ENCODE measurements around the gene TINAG. TPM values are rescaled to one million over a fixed set of nuclear protein-coding genes. Genes with fewer than 3 reads are reported as not detected.

TINAG gene
- polyA plus RNA-seq, 4 donors: 13.4 to 31.6 (median 18.5) TPM

DNA sequence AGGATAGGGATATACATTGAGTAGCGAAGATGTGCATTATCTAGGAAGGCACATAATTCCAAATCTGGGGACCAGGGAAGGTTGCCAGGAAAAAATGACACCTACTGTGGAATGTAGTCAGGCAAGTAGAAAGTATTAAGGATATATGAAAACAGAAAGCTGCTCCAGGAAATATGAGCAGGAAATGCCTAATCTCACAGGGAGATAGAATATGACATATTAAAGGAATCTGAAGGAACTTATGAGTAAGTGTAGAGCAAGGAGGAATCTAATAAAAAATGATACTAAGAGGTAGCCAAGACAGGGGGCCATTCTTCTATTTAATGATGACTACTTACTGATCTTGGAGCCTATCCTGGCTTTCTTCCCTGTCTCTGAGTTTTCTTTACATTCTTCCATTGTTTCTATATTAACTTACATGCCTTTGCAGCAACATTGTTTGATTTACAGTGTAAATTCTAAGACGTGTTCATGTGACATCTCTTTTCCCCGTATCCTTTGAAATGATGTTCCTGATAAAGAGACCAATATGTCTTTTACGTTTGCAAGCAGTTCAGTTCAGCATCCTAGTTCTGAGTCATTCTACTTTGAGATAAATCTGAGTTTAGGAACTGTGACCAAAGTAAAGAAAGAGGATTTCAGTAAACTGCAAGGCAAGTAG is 58.6 kb downstream of the TINAG start:
- H3K4me3 ChIP-seq (ENCODE audit: low read depth in 1 of 3, low read length in 3 of 3): no peak overlapping the region
- 73 to 76% (median 75%) methylated on average over 4 of the region's 4 CpGs for WGBS, 3 donors
- H3K27ac ChIP-seq (ENCODE audit: low read depth in 1 of 3, low read length in 2 of 3): no peak overlapping the region
- H3K9me3 ChIP-seq (ENCODE audit: control insufficient read depth in 2 of 2, insufficient read depth in 1 of 2, low read depth in 1 of 2, low read length in 1 of 2): no peaks in the 10 kb centered on the region
- H3K4me1 ChIP-seq (ENCODE audit: control insufficient read depth in 3 of 3, insufficient read depth in 2 of 3, low read depth in 1 of 3, low read length in 2 of 3): no peaks in the 10 kb centered on the region
- FAIRE-seq (no peak), DNase-seq (no peak)
- H3K36me3 ChIP-seq (ENCODE audit: control insufficient read depth in 3 of 3, insufficient read depth in 2 of 3, low read depth in 1 of 3, low read length in 3 of 3): no peaks in the 10 kb centered on the region
- no peaks in the 10 kb centered on the region for H3K27me3 ChIP-seq (ENCODE audit: control insufficient read depth in 3 of 3, insufficient read depth in 3 of 3, low read length in 3 of 3)

DNA sequence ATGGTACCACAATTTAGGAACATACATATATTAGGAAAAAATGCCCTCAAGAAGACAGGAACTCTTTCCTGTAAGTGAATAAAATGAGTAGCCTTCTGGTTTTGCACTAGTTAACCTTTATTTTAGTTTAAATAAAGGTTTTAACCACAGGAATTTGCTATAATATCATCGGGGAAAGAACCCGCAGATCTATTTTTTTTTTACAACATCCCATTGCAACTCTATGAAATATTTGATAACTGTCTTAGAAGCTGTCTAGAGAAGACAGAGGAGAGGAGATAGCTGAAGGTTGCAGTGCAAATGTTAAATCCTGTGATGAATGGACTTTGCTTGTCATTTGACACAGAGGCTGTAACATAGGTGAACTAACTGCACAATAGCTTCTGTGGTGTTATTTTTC is 69.5 kb downstream of the TINAG start:
- H3K36me3 ChIP-seq (ENCODE audit: control insufficient read depth in 3 of 3, insufficient read depth in 2 of 3, low read depth in 1 of 3, low read length in 3 of 3): no peaks in the 10 kb centered on the region
- no peaks in the 10 kb centered on the region for H3K4me1 ChIP-seq (ENCODE audit: control insufficient read depth in 3 of 3, insufficient read depth in 2 of 3, low read depth in 1 of 3, low read length in 2 of 3)
- no peak overlapping the region for H3K4me3 ChIP-seq (ENCODE audit: low read depth in 1 of 3, low read length in 3 of 3)
- H3K27me3 ChIP-seq (ENCODE audit: control insufficient read depth in 3 of 3, insufficient read depth in 3 of 3, low read length in 3 of 3): no peaks in the 10 kb centered on the region
- WGBS, 3 donors: 87 to 93% (median 88%) methylated on average over 2 of the region's 2 CpGs
- DNase-seq (no peak), FAIRE-seq (no peak)
- H3K27ac ChIP-seq (ENCODE audit: low read depth in 1 of 3, low read length in 2 of 3): no peak overlapping the region
- H3K9me3 ChIP-seq (ENCODE audit: control insufficient read depth in 2 of 2, insufficient read depth in 1 of 2, low read depth in 1 of 2, low read length in 1 of 2): no peaks in the 10 kb centered on the region

DNA sequence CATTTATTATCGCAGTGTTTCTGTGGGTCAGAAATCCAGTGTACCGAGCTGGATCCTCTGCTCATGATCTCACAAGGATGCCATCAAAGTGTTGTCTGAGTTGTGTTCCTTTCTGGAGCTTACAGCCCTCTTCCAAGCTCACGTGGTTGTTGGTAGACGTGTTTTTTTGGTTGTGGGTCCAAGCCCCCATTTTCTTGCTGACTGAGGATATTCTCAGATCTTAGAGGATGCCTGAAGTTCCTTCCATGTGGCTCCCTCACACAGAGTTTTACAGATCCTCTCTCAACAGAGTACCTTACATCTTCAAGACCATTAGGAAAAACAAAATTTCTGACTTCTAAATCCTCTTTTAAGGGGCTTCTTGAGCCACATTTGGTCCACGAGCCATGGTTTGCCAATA is 78.1 kb downstream of the TINAG start:
- DNase-seq (no peak), FAIRE-seq (no peak)
- H3K27ac ChIP-seq (ENCODE audit: low read depth in 1 of 3, low read length in 2 of 3): no peak overlapping the region
- H3K4me1 ChIP-seq (ENCODE audit: control insufficient read depth in 3 of 3, insufficient read depth in 2 of 3, low read depth in 1 of 3, low read length in 2 of 3): no peaks in the 10 kb centered on the region
- 83 to 95% (median 86%) methylated on average over 5 of the region's 5 CpGs for WGBS, 3 donors
- no peaks in the 10 kb centered on the region for H3K27me3 ChIP-seq (ENCODE audit: control insufficient read depth in 3 of 3, insufficient read depth in 3 of 3, low read length in 3 of 3)
- peaks cover 0 to 3% (median 0%) of the 10 kb centered on the region in 3 donors for H3K36me3 ChIP-seq (ENCODE audit: control insufficient read depth in 3 of 3, insufficient read depth in 2 of 3, low read depth in 1 of 3, low read length in 3 of 3)
- H3K9me3 ChIP-seq (ENCODE audit: control insufficient read depth in 2 of 2, insufficient read depth in 1 of 2, low read depth in 1 of 2, low read length in 1 of 2): no peaks in the 10 kb centered on the region
- H3K4me3 ChIP-seq (ENCODE audit: low read depth in 1 of 3, low read length in 3 of 3): no peak overlapping the region

DNA sequence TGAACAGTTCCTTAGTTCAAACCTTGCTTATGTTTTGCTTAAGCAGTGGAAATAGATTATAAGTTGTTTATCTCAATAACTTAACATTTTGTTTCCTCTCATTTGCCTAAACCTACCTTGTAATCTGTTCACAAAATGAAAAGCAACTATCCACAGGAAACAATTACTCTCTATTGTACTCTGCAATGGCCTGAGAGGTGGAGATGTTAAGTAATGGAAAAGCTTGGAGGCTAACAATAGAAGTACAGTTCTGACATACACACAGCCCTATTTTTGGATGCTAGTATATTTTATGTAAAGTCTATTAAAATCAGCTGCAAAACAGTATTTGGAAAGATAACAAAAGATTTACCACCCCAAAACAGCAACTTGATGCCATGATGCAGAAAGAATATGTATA is 82.1 kb downstream of the TINAG start:
- Histone ChIP-seq H3K27ac (ENCODE audit: low read depth in 1 of 3, low read length in 2 of 3) (no peak overlapping the region), H3K27me3 (ENCODE audit: control insufficient read depth in 3 of 3, insufficient read depth in 3 of 3, low read length in 3 of 3) (no peaks in the 10 kb centered on the region), H3K9me3 (ENCODE audit: control insufficient read depth in 2 of 2, insufficient read depth in 1 of 2, low read depth in 1 of 2, low read length in 1 of 2) (peaks cover 0 to 6% of the 10 kb centered on the region in 2 donors), H3K4me3 (ENCODE audit: low read depth in 1 of 3, low read length in 3 of 3) (no peak overlapping the region), H3K4me1 (ENCODE audit: control insufficient read depth in 3 of 3, insufficient read depth in 2 of 3, low read depth in 1 of 3, low read length in 2 of 3) (no peaks in the 10 kb centered on the region), H3K36me3 (ENCODE audit: control insufficient read depth in 3 of 3, insufficient read depth in 2 of 3, low read depth in 1 of 3, low read length in 3 of 3) (peaks cover 0 to 3% (median 0%) of the 10 kb centered on the region in 3 donors)
- no peak for DNase-seq
- FAIRE-seq: no peak

DNA sequence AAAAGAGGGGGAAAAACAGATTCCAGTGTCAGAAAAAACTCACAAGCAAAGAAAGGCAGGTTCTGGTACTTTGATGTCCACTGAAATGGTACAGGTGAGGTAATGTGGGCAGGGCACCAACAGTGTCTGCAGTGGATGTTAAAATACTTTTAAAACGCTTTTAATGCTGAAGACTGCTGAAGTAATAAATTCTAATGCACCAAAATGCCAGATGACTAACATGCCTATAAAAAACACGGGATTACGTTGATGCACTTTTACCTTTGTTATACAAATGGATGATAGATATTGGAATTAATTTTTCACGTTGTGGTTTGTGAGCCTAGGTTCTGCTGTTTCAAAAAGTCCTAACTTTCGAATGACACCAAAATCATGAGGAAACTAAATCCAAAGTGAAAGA is 83.3 kb downstream of the TINAG start:
- no peak overlapping the region for H3K27ac ChIP-seq (ENCODE audit: low read depth in 1 of 3, low read length in 2 of 3)
- peaks cover 0 to 6% of the 10 kb centered on the region in 2 donors for H3K9me3 ChIP-seq (ENCODE audit: control insufficient read depth in 2 of 2, insufficient read depth in 1 of 2, low read depth in 1 of 2, low read length in 1 of 2)
- no peaks in the 10 kb centered on the region for H3K27me3 ChIP-seq (ENCODE audit: control insufficient read depth in 3 of 3, insufficient read depth in 3 of 3, low read length in 3 of 3)
- FAIRE-seq (no peak), DNase-seq (no peak)
- H3K4me3 ChIP-seq (ENCODE audit: low read depth in 1 of 3, low read length in 3 of 3): no peak overlapping the region
- 74 to 82% (median 77%) methylated on average over 5 of the region's 5 CpGs for WGBS, 3 donors
- no peaks in the 10 kb centered on the region for H3K4me1 ChIP-seq (ENCODE audit: control insufficient read depth in 3 of 3, insufficient read depth in 2 of 3, low read depth in 1 of 3, low read length in 2 of 3)
- no peaks in the 10 kb centered on the region for H3K36me3 ChIP-seq (ENCODE audit: control insufficient read depth in 3 of 3, insufficient read depth in 2 of 3, low read depth in 1 of 3, low read length in 3 of 3)

DNA sequence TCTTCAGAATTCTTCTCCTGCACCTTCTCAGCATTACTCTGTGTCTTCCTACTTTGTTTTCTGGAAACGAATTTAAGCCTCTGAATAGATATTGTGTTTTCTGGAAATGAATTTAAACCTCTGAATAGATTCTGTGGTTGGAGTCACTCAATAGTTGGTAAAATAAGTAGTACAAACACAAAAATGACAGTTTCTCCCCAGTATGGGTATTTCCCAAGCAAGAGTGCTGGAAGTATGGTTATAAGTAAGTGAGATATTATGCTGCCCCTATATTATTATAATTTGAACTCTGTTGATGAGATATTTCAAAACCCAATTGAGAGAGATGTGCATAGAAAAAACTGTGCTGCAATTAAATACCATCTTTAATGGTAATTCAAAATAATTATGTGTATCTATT is 94.9 kb downstream of the TINAG start:
- Histone ChIP-seq H3K27me3 (ENCODE audit: control insufficient read depth in 3 of 3, insufficient read depth in 3 of 3, low read length in 3 of 3) (no peaks in the 10 kb centered on the region), H3K36me3 (ENCODE audit: control insufficient read depth in 3 of 3, insufficient read depth in 2 of 3, low read depth in 1 of 3, low read length in 3 of 3) (no peaks in the 10 kb centered on the region), H3K27ac (ENCODE audit: low read depth in 1 of 3, low read length in 2 of 3) (no peak overlapping the region), H3K4me1 (ENCODE audit: control insufficient read depth in 3 of 3, insufficient read depth in 2 of 3, low read depth in 1 of 3, low read length in 2 of 3) (no peaks in the 10 kb centered on the region), H3K4me3 (ENCODE audit: low read depth in 1 of 3, low read length in 3 of 3) (no peak overlapping the region), H3K9me3 (ENCODE audit: control insufficient read depth in 2 of 2, insufficient read depth in 1 of 2, low read depth in 1 of 2, low read length in 1 of 2) (no peaks in the 10 kb centered on the region)
- DNase-seq (no peak), FAIRE-seq (no peak)
- 43 to 67% (median 53%) methylated on average over 1 of the region's 1 CpG for WGBS, 3 donors

DNA sequence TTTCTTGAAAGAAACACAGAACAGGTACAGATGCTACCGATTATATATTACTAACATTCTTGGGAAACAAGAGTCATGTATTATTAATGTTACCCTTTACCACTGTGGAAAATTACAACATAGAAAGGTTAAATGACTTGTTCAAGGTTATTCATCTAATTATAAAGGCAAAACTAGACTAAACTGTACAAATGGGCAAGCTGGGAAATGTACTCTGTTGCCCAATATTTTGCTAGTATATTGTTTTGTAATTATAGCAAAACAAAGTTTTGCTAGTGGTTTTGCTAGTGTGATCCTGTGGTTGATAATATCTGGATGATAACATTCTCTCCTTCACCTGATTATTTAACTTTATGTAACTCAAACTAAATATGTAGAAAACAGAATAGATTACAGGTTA is 96.5 kb downstream of the TINAG start:
- no peaks in the 10 kb centered on the region for H3K36me3 ChIP-seq (ENCODE audit: control insufficient read depth in 3 of 3, insufficient read depth in 2 of 3, low read depth in 1 of 3, low read length in 3 of 3)
- no peaks in the 10 kb centered on the region for H3K4me1 ChIP-seq (ENCODE audit: control insufficient read depth in 3 of 3, insufficient read depth in 2 of 3, low read depth in 1 of 3, low read length in 2 of 3)
- no peaks in the 10 kb centered on the region for H3K9me3 ChIP-seq (ENCODE audit: control insufficient read depth in 2 of 2, insufficient read depth in 1 of 2, low read depth in 1 of 2, low read length in 1 of 2)
- no peaks in the 10 kb centered on the region for H3K27me3 ChIP-seq (ENCODE audit: control insufficient read depth in 3 of 3, insufficient read depth in 3 of 3, low read length in 3 of 3)
- FAIRE-seq: no peak
- whole genome bisulfite sequencing, 3 donors: 77 to 86% (median 81%) methylated on average over 1 of the region's 1 CpG
- H3K4me3 ChIP-seq (ENCODE audit: low read depth in 1 of 3, low read length in 3 of 3): no peak overlapping the region
- DNase-seq: no peak
- no peak overlapping the region for H3K27ac ChIP-seq (ENCODE audit: low read depth in 1 of 3, low read length in 2 of 3)

DNA sequence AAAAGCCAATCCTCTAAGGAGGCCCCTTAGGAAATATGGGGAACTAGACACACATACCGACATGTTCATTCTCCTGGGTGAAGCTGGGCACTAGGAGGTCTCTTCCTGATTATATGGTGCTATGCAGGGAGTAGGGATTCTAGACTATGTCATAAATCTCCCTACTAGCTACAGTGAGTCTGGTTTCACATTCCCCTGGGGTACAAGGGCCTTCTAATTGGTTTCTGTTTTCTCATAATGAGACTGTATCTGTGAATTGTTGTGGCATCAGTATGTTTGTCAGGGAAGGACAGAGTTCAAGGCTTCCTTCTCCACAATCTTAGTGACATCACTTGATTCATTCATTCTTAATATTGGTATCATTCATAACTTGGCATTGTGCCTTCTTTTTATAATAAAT is 103.5 kb downstream of the TINAG start:
- FAIRE-seq (no peak), DNase-seq (peak in 1 of 2 donors; percentile 5)
- no peaks in the 10 kb centered on the region for H3K4me1 ChIP-seq (ENCODE audit: control insufficient read depth in 3 of 3, insufficient read depth in 2 of 3, low read depth in 1 of 3, low read length in 2 of 3)
- no peaks in the 10 kb centered on the region for H3K27me3 ChIP-seq (ENCODE audit: control insufficient read depth in 3 of 3, insufficient read depth in 3 of 3, low read length in 3 of 3)
- 72 to 89% (median 83%) methylated on average over 1 of the region's 1 CpG for WGBS, 3 donors
- H3K27ac ChIP-seq (ENCODE audit: low read depth in 1 of 3, low read length in 2 of 3): no peak overlapping the region
- H3K36me3 ChIP-seq (ENCODE audit: control insufficient read depth in 3 of 3, insufficient read depth in 2 of 3, low read depth in 1 of 3, low read length in 3 of 3): no peaks in the 10 kb centered on the region
- H3K4me3 ChIP-seq (ENCODE audit: low read depth in 1 of 3, low read length in 3 of 3): no peak overlapping the region
- H3K9me3 ChIP-seq (ENCODE audit: control insufficient read depth in 2 of 2, insufficient read depth in 1 of 2, low read depth in 1 of 2, low read length in 1 of 2): no peaks in the 10 kb centered on the region

DNA sequence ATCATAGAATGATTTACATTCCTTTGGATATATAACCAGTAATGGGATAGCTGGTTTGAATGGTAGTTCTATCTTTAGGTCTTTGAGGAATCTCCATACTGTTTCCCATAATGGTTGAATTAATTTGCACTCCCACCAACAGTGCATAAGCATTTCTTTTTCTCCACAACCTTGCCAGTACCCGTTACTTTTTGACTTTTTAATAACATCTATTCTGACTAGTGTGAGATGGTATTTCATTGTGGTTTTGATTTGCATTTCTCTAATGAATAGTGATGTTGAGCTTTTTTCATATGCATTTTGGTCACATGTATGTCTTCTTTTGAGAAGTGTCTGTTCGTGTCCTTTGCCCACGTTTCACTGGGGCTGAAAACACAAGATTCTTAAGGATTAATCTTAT is 107.3 kb downstream of the TINAG start:
- FAIRE-seq: no peak

More for the DNA sequence above, 107.3 kb downstream of the TINAG start:
- no peaks in the 10 kb centered on the region for H3K4me1 ChIP-seq (ENCODE audit: control insufficient read depth in 3 of 3, insufficient read depth in 2 of 3, low read depth in 1 of 3, low read length in 2 of 3)
- no peak overlapping the region for H3K4me3 ChIP-seq (ENCODE audit: low read depth in 1 of 3, low read length in 3 of 3)
- H3K9me3 ChIP-seq (ENCODE audit: control insufficient read depth in 2 of 2, insufficient read depth in 1 of 2, low read depth in 1 of 2, low read length in 1 of 2): no peaks in the 10 kb centered on the region
- no peak overlapping the region for H3K27ac ChIP-seq (ENCODE audit: low read depth in 1 of 3, low read length in 2 of 3)
- no peak for DNase-seq
- 68 to 75% (median 69%) methylated on average over 3 of the region's 3 CpGs for WGBS, 3 donors
- H3K36me3 ChIP-seq (ENCODE audit: control insufficient read depth in 3 of 3, insufficient read depth in 2 of 3, low read depth in 1 of 3, low read length in 3 of 3): no peaks in the 10 kb centered on the region
- H3K27me3 ChIP-seq (ENCODE audit: control insufficient read depth in 3 of 3, insufficient read depth in 3 of 3, low read length in 3 of 3): no peaks in the 10 kb centered on the region

All from small intestine (tissue), 7 donors.